ENCODE results near the gene PIK3C3. TPM values are rescaled to one million over a fixed set of nuclear protein-coding genes. Genes with fewer than 3 reads are reported as not detected.

The PIK3C3 gene
- total RNA-seq, 3 donors from 2014 or later = 46.2 to 57.1 (median 53.4) TPM

GRCh38 chr18:42094875-42095274 is 139.8 kb downstream of the PIK3C3 start:
- no peak for TF ChIP-seq CTCF (IDR thresholded peaks at IDR 0.05)
- H3K36me3 ChIP-seq (ENCODE audit: low read depth) = no peaks in the 10 kb centered on the region
- intact Hi-C loops (cut with DNase I, micrococcal nuclease) = no loop called here
- no peaks in the 10 kb centered on the region for H3K9me3 ChIP-seq
- ATAC-seq (peak; percentile 63), DNase-seq (no peak)
- peaks cover 4% of the 10 kb centered on the region for H3K4me1 ChIP-seq (ENCODE audit: low read depth)
- H3K4me3 ChIP-seq = no peak overlapping the region

- Histone ChIP-seq H3K36me3 (ENCODE audit: low read depth) (no peaks in the 10 kb centered on the region), H3K9me3 (no peaks in the 10 kb centered on the region), H3K4me3 (no peak overlapping the region), H3K4me1 (ENCODE audit: low read depth) (peaks cover 4% of the 10 kb centered on the region)
- DNase-seq (peak in 1 of 3 donors; percentile 24), ATAC-seq (peak; percentile 89)
- intact Hi-C loops (cut with DNase I, micrococcal nuclease) = no loop called here
- TF ChIP-seq CTCF (IDR thresholded peaks at IDR 0.05) = no peak
These were observed 140.8 kb downstream of the PIK3C3 start for GRCh38 chr18:42095732-42096377.

- no peak for ATAC-seq
- intact Hi-C loops (cut with DNase I, micrococcal nuclease) = no loop called here
- Histone ChIP-seq H3K36me3 (ENCODE audit: low read depth) (no peaks in the 10 kb centered on the region), H3K4me3 (no peak overlapping the region), H3K9me3 (no peaks in the 10 kb centered on the region), H3K4me1 (ENCODE audit: low read depth) (peaks cover 4% of the 10 kb centered on the region)
- no peak for DNase-seq
- no peak for TF ChIP-seq CTCF (IDR thresholded peaks at IDR 0.05)
These were observed 145.2 kb downstream of the PIK3C3 start for GRCh38 chr18:42100248-42100647.

GRCh38 chr18:42100911-42101310 is 145.9 kb downstream of the PIK3C3 start:
- ATAC-seq = no peak
- no peaks in the 10 kb centered on the region for H3K36me3 ChIP-seq (ENCODE audit: low read depth)
- H3K4me3 ChIP-seq = no peak overlapping the region
- DNase-seq = no peak
- no peak for TF ChIP-seq CTCF (IDR thresholded peaks at IDR 0.05)
- intact Hi-C loops (cut with DNase I, micrococcal nuclease) = no loop called here
- no peaks in the 10 kb centered on the region for H3K9me3 ChIP-seq
- peaks cover 4% of the 10 kb centered on the region for H3K4me1 ChIP-seq (ENCODE audit: low read depth)

- Histone ChIP-seq H3K9me3 (no peaks in the 10 kb centered on the region), H3K4me3 (no peak overlapping the region), H3K36me3 (ENCODE audit: low read depth) (no peaks in the 10 kb centered on the region), H3K4me1 (ENCODE audit: low read depth) (no peaks in the 10 kb centered on the region)
- DNase-seq (no peak), ATAC-seq (no peak)
- no peak for TF ChIP-seq CTCF (IDR thresholded peaks at IDR 0.05)
- intact Hi-C loops (cut with DNase I, micrococcal nuclease) = no loop called here
These were observed 150.4 kb downstream of the PIK3C3 start for GRCh38 chr18:42105394-42105793.

- Histone ChIP-seq H3K36me3 (ENCODE audit: low read depth) (no peaks in the 10 kb centered on the region), H3K9me3 (no peaks in the 10 kb centered on the region), H3K4me3 (no peak overlapping the region), H3K4me1 (ENCODE audit: low read depth) (no peaks in the 10 kb centered on the region)
- TF ChIP-seq CTCF (IDR thresholded peaks at IDR 0.05) = no peak
- DNase-seq (no peak), ATAC-seq (no peak)
- intact Hi-C loops (cut with DNase I, micrococcal nuclease) = no loop called here
These were observed 151.8 kb downstream of the PIK3C3 start for GRCh38 chr18:42106784-42107183.

All from mucosa of descending colon (tissue), 3 donors.